GM12872 (cell line): Measurements from ENCODE around the gene TBC1D22A.

Experiments
- CTCF ChIP-seq: IDR thresholded peaks from 3 replicates; pipeline ENCODE4 v1.5.1; 2011; ENCODE audit warnings: low read depth, mild to moderate bottlenecking, low read length, moderate library complexity; ENCODE audit not compliant: insufficient read depth

TBC1D22A gene

GRCh38 chr22:47100019-47100418 is 337.6 kb downstream of the TBC1D22A start:
- TF ChIP-seq CTCF, result no peak

GRCh38 chr22:47100646-47101200 is 338.3 kb downstream of the TBC1D22A start:
- no peak for TF ChIP-seq CTCF

DNA sequence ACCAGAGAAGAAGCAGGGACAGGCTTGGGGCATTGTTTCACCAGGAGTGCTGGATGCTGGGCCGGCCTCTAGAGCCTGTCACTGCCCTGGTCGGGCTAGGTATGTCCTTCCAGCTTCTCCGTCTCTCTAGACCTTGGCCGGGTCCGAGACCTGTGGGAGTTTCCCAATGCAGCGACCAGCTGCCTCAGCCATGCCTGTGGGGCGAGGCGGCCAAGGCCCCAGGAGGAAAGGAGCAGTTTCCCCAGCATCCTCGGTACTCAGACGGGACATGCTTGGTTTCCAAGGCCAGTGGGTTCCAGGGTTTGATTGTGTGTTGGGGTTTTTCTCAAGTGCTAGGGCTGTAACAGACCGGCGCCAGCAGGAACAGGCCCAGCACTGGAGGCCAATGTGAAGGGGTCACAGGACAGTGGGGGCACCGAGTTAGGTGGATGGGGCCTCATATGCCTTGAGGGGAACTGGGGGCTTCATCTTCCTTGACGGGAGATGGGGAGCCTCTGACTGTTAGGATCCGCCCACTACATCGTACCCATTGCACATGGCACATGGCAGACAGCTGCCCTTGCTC is 339.0 kb downstream of the TBC1D22A start:
- no peak for TF ChIP-seq CTCF

DNA sequence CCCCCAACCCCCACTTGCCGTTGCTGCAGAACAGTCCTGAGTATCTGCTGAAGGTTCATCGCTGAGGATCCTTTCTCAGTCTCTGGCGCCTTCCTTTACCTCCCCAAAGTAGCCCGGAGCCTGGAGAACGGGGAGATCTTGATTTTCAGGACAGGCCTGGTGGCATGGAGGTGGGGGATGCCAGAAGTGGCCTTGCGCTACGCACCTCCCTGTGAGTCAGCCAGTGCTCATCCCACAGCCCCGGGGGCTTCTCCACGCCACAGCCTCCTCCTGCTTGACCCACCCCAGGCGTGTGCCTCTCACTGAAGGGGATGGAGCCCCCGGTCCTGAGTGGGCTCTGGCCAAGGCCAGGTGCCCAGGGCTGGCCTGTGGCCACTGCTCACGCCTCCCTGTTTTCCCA is 339.6 kb downstream of the TBC1D22A start:
- TF ChIP-seq CTCF, result no peak

GRCh38 chr22:47102648-47103047 is 340.2 kb downstream of the TBC1D22A start:
- TF ChIP-seq CTCF, result no peak

- TF ChIP-seq CTCF, result no peak
Measured at GRCh38 chr22:47105085-47105484, 342.6 kb downstream of the TBC1D22A start.

DNA sequence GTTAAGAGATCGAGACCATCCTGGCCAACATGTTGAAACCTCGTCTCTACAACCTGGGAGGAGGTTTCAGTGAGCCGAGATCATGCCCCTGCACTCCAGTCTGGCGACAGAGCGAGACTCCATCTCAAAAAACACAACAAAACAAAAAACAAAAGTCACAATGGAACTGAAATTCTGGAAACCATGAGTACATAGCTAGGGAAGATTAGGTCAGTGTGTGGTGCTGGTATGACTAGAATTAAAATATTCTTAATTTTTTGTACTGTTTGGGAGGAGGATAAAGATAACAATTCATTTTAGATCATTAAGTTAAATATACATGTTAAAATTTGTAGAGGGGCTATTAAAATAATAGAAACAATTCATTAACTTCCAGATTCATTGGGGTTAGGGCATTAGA is 344.4 kb downstream of the TBC1D22A start:
- TF ChIP-seq CTCF, result no peak
